ENCODE data around the gene CLRN3.

Gene CLRN3

GRCh38 chr10:127921753-127922145 lies 29.0 kb upstream of the CLRN3 start:
- no peaks in the 10 kb centered on the region for H3K27me3 ChIP-seq (ENCODE audit: low read length)
- no peak overlapping the region for H3K27ac ChIP-seq (ENCODE audit: low read depth, low read length)
- no peak overlapping the region for H2AFZ ChIP-seq (ENCODE audit: low read depth, low read length, severe bottlenecking)
- no peaks in the 10 kb centered on the region for H3K36me3 ChIP-seq (ENCODE audit: low read length)
- H3K4me3 ChIP-seq (ENCODE audit: insufficient read depth, low read length, poor library complexity, severe bottlenecking) = no peak overlapping the region
- TF ChIP-seq EZH2phosphoT487 (conservative IDR thresholded peaks at IDR 0.05; ENCODE audit: low read length) (no peak), CTCF (IDR thresholded peaks at IDR 0.05; ENCODE audit: insufficient read depth, low read length, poor library complexity, severe bottlenecking) (no peak)
- no peak overlapping the region for H3K4me2 ChIP-seq (ENCODE audit: low read depth, low read length, poor library complexity, severe bottlenecking)
- no peaks in the 10 kb centered on the region for H3K9me3 ChIP-seq (ENCODE audit: insufficient read depth, low read length)
- no peaks in the 10 kb centered on the region for H3K9me2 ChIP-seq (replicated peaks; ENCODE audit: insufficient read depth, low read length)
- no peaks in the 10 kb centered on the region for H3K79me2 ChIP-seq (ENCODE audit: insufficient read depth, low read length)
- no peaks in the 10 kb centered on the region for H4K20me1 ChIP-seq (ENCODE audit: low read depth, low read length)
- H3K9ac ChIP-seq (ENCODE audit: low read length) = no peak overlapping the region
- H3F3A ChIP-seq (ENCODE audit: insufficient read depth) = no peaks in the 10 kb centered on the region

- Histone ChIP-seq H3K9ac (ENCODE audit: low read length) (no peak overlapping the region), H3K9me2 (replicated peaks; ENCODE audit: insufficient read depth, low read length) (no peaks in the 10 kb centered on the region), H3K4me3 (ENCODE audit: insufficient read depth, low read length, poor library complexity, severe bottlenecking) (no peak overlapping the region), H4K20me1 (ENCODE audit: low read depth, low read length) (no peaks in the 10 kb centered on the region), H2AFZ (ENCODE audit: low read depth, low read length, severe bottlenecking) (no peak overlapping the region), H3K27ac (ENCODE audit: low read depth, low read length) (no peak overlapping the region), H3K79me2 (ENCODE audit: insufficient read depth, low read length) (no peaks in the 10 kb centered on the region), H3K4me2 (ENCODE audit: low read depth, low read length, poor library complexity, severe bottlenecking) (no peak overlapping the region), H3K9me3 (ENCODE audit: insufficient read depth, low read length) (no peaks in the 10 kb centered on the region), H3K27me3 (ENCODE audit: low read length) (no peaks in the 10 kb centered on the region), H3K36me3 (ENCODE audit: low read length) (no peaks in the 10 kb centered on the region), H3F3A (ENCODE audit: insufficient read depth) (no peaks in the 10 kb centered on the region)
- TF ChIP-seq EZH2phosphoT487 (conservative IDR thresholded peaks at IDR 0.05; ENCODE audit: low read length) = no peak
- no peak for TF ChIP-seq CTCF (IDR thresholded peaks at IDR 0.05; ENCODE audit: insufficient read depth, low read length, poor library complexity, severe bottlenecking)
Observed at GRCh38 chr10:127921075-127921752, 28.5 kb upstream of the CLRN3 start.

- H3K27me3 ChIP-seq (ENCODE audit: low read length) = no peaks in the 10 kb centered on the region
- H2AFZ ChIP-seq (ENCODE audit: low read depth, low read length, severe bottlenecking) = no peak overlapping the region
- no peak for TF ChIP-seq CTCF (IDR thresholded peaks at IDR 0.05; ENCODE audit: insufficient read depth, low read length, poor library complexity, severe bottlenecking)
- TF ChIP-seq EZH2phosphoT487 (conservative IDR thresholded peaks at IDR 0.05; ENCODE audit: low read length) = no peak
- no peaks in the 10 kb centered on the region for H4K20me1 ChIP-seq (ENCODE audit: low read depth, low read length)
- no peaks in the 10 kb centered on the region for H3F3A ChIP-seq (ENCODE audit: insufficient read depth)
- no peaks in the 10 kb centered on the region for H3K36me3 ChIP-seq (ENCODE audit: low read length)
- no peaks in the 10 kb centered on the region for H3K9me2 ChIP-seq (replicated peaks; ENCODE audit: insufficient read depth, low read length)
- H3K4me2 ChIP-seq (ENCODE audit: low read depth, low read length, poor library complexity, severe bottlenecking) = no peak overlapping the region
- H3K79me2 ChIP-seq (ENCODE audit: insufficient read depth, low read length) = no peaks in the 10 kb centered on the region
- H3K9me3 ChIP-seq (ENCODE audit: insufficient read depth, low read length) = no peaks in the 10 kb centered on the region
- H3K27ac ChIP-seq (ENCODE audit: low read depth, low read length) = no peak overlapping the region
- H3K9ac ChIP-seq (ENCODE audit: low read length) = no peak overlapping the region
- H3K4me3 ChIP-seq (ENCODE audit: insufficient read depth, low read length, poor library complexity, severe bottlenecking) = no peak overlapping the region
Observed at GRCh38 chr10:127920306-127921074, 27.7 kb upstream of the CLRN3 start.

Measured in SU-DHL-6 (cell line).